ELR (cell line): Measurements from ENCODE around the gene ALKBH6.
"Not testable (repeated sequence)": the region's sequence is repeated elsewhere in the genome, so short reads cannot be mapped to it uniquely, and the experiment has no call there.

Experiments used
- DNase-seq: peaks from one replicate; pipeline ENCODE4 v3.0.0-alpha.2; 2015; ENCODE audit warnings: low read depth

The ALKBH6 gene

DNA sequence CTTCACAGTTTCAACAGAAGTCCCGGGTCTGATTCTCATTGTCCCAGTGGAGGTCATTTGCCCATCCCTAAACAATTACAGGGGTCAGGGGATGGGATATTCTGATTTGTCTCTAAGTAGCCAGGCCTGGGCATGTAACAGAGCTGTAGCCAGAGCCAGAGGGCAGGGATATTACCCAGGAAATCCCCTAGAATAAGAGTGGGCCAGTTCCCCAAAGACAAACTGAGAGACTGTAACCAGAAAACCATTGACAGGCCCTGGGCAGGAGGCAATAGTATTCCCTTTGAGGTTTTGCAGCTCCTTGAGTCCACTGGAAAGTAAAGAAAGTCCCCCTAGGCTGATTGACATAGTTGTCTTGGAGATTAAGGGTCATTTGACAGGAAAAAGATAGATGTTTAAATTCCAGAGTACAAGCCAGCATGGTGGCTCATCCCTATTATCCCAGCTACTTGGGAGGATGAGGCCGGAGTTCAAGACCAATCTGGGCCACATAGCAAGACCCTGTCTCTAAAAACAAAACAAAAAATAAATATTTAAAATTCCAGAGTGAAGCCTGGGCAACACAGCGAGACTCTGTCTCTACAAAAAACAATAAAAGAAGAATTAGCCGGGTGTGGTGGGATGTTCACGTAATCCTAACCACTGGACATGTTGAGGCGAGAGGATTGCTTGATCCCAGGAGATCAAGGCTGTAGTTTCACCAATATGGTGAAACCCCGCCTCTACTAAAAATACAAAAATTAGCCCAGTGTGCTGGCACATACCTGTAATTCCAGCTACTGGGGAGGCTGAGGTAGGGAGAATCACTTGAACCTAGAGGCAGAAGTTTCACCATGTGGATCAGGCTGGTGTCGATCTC lies 20.9 kb downstream of the ALKBH6 start:
- no peak for DNase-seq

DNA sequence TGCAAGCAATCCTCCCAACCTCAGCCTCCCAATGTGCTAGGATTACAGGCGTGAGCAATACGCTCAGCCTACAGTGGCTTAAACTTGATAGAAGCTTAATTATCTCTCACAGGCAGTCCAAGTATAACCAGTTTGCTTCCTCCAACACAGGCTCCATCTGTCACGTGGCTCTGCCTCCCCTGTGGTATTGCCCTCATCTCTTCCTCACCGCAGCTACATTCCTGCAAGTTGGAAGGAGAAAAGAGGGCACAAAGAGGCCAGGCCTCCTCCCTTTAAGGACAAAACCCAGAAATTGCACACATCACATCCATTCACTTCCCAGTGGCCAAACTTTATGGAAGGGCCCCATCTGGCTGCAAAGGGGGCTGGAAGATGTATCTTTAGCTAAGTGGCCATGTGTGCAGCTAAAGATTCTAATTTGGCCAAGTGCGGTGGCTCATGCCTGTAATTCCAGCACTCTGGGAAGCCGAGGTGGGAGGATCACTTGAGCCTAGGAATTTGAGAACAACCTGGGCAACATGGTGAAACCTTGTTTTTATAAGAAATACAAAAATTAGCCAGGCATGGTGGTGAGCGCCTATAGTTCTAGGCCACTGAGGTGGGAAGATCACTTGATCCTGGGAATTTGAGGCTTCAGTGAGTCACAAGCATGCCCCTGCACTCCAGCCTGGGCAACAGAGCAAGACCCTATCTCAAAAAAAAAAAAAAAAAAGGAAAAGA lies 22.1 kb downstream of the ALKBH6 start:
- no peak for DNase-seq

DNA sequence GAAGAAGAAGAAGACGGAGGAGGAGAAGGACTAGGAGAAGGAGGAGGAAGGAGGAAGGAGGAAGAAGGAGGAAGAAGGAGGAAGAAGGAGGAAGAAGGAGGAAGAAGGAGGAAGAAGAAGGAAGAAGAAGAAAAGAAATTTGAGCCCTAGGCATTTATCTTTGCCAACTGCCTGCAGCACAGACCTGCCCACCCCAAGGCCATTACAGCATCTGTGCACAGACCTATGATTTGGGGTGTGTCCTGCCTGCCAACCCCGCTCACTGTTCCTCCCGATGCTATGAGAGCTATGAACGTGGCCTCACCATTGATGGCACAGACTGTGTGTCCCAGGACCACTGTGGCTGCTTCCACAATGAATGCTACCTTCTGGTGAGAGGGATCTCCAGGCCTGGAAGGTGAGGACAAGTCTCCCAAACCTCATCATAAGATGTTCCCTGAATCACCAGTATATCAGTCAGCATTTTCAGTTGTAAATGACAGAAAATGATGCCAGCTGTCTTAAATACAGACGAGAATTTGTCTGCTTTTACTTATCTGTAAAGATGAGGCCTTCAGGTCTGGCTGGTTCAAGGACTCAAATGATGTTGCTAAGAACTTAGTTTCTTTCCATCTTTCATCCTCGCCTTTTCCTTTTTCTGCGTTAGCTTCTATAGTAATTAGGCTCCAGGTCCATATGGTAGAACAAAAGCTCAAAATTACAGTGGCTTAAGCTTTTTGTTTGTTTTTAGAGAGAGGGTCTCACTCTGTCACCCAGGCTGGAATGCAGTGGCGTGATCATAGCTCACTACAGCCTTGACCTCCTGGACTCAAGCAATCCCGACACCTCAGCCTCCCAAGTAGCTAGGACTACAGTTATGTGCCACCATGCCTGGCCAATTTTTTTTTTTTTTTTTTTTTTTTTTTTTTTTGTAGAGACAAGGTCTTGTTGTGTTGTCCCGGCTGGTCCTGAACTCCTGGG lies 23.0 kb downstream of the ALKBH6 start:
- no peak for DNase-seq

DNA sequence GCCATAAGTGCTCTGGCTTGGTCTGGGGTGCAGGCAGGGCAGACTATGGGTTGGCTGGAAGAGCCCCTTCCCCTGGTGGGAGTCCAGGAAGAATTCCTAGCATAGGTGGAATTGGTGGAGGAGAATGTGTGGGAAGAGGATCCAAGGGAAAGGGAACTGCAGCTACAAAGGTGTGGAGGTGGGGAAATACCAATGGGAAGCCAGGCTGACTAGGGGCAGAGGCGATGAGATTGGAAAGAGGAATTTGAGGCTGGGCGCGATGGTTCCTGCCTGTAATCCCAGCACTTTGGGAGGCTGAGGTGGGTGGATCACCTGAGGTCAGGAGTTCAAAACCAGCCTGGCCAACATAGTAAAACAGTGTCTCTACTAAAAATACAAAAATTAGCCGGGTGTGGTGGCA lies 23.9 kb downstream of the ALKBH6 start:
- DNase-seq = no peak

DNA sequence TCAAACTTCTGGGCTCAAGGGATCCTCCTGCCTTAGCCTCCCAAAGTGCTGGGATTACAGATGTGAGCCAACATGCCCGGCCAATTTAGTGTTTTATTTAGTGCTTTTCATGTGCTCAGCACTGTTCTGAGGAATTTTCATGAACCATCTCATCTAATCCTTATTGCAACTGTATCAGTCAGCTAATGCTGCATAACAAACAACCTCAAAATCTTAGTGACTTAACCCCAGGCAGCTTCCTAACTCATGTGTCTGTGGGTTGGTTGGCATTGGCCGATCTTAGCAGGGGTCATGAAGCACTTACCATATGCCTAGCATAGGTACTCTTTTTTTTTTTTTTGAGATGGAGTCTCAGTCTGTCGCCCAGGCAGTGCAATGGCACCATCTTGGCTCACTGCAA lies 25.2 kb downstream of the ALKBH6 start:
- DNase-seq = no peak

DNA sequence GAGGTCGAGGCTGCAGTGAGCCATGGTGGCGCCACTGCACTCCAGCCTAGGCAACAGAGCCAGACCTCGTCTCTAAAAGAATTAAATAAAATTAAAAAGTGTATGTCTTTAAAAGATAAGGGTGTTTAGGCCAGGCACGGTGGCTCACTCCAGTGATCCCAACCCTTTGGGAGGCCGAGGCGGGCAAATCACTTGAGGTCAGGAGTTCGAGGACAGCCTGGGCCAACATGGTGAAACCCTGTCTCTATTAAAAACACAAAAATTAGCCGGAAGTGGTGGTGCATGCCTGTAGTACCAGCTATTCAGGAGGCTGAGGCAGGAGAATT lies 26.5 kb downstream of the ALKBH6 start:
- no peak for DNase-seq

DNA sequence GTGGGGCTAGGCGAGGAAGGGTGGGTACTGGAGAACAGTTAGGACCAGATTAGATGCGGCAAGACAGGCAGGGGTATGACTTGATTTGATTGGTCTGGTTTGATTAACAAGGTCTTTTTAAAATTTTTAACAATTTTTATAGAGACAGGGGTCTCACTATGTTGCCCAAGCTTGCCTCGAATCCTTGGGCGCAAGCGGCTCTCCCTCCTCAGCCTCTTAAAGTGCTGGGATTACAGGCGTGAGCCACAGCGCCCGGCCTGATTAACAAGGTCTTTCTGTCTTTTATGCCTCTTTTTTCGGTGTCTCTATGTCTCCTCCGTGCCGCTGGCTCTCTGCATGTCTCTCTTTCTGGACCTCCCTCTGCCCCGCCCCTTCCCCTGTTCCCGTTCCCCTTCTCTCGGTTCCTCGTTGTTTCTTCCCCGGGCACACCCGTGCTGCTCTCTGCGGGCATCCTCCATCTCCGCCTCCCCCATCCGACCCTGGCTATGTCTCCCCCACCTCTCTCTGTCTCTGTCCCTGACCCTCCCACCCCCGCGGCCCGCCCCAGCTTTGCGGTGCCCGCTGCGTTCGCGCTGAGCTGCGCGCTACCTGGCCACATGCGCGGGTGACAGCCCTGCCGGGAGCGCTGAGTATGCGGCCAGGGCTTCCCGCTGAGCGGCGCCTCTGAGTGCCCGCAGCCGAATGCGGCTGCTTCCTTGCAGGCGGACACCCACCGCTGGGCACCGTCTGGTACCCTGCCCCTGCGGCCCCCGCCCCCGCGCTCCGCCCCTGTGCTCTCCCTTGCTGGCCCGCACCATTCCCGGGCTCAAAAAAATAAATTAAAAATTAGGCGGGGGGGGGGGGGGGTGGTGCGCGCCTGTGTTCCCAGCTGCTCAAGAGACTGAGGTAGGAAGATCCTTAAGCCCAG lies 27.1 kb downstream of the ALKBH6 start:
- DNase-seq = no peak

DNA sequence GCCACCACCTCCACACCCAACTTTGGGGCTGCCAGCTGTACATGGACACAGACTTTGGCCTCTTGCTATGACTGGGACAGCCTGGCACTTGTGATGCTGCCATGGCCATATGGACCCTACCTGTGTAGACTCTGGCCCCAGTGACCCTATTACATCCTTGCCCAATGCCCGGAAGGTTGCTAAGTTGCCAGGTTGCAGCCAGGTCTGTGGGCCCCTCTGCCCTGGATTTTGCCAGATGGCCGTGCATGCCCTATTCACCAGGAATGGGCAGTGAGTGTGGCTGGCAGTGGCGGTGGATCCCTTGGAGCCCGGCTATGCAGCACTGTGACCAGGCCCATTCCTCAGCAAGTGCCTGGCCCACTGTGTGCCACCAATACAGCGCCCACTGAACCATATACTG lies 27.9 kb downstream of the ALKBH6 start:
- DNase-seq = no peak

DNA sequence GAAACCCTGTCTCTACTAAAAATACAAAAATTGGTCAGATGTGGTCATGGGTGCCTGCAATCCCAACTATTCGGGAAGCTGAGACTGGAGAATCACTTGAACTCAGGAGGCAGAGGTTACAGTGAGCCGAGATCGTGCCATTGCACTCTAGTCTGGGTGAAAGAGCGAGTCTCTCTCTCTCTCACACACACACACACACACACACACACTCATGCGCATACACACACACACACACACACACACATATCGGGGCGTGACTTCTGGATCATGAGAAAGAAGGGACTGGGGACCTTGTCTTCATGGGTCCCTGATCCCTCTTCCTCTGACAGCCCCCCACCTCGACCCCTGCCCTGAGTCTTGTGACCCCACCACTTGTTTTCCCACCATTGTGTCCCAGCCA lies 30.8 kb downstream of the ALKBH6 start:
- no peak for DNase-seq

DNA sequence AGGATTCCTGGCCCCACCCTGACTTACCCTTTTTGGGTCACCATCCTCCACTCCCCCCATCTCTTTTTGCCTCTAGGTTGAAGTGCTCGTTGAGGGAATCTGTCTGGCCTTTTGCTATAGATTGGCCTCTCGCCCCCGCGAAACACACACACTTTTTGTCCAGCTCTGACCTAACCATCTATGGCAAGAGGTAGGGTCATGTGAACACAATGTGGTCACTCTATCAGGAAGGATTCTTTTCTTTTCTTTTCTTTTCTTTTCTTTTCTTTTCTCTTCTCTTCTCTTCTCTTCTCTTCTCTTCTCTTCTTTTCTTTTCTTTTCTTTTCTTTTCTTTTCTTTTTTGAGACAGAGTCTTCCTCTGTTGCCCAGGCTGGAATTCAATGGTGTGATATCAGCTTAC lies 33.0 kb downstream of the ALKBH6 start:
- DNase-seq = not testable (repeated sequence)

DNA sequence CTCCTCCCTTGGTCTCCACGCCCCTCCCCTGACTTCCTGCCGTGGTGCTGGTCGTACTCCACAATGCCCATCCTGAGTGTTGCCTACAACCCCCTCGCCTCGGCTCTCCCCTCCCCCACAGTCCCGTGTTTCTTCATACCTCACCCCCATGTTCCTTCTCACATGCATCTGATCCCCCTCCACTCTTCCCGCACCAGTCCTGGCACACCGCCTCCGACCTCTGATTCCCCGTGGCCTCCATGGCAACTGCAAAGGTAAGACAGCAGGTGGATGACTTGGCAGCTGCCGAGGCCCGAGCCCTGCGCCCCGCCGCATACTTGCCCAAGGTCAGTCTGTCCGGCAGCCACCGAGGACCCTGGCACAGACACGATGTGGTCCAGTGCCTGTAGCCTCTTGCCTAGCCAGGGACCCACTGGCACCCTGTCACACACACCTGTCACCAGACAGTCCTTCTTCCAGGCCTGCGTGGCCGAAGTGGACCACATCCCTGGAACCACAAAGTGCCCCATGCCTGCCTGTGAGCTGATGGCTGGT lies 35.1 kb downstream of the ALKBH6 start:
- DNase-seq = no peak

DNA sequence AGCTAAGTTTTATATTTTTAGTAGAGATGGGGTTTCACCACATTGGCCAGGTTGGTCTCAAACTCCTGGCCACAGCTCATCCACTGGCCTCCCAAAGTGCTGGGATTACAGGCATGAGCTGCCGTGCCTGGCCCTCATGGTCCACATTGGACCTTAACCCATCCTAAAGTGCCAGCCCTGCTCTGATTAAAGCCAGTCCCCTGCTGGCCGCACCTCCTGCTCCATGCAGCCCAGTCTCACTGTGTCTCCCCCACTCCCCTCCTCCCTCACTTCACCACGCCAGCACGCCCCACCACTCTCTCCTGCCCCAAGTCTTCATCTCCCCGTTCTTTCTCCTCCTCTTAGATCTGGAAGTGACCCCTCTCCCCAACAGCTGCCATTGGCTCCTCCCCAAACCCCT lies 35.7 kb downstream of the ALKBH6 start:
- no peak for DNase-seq

DNA sequence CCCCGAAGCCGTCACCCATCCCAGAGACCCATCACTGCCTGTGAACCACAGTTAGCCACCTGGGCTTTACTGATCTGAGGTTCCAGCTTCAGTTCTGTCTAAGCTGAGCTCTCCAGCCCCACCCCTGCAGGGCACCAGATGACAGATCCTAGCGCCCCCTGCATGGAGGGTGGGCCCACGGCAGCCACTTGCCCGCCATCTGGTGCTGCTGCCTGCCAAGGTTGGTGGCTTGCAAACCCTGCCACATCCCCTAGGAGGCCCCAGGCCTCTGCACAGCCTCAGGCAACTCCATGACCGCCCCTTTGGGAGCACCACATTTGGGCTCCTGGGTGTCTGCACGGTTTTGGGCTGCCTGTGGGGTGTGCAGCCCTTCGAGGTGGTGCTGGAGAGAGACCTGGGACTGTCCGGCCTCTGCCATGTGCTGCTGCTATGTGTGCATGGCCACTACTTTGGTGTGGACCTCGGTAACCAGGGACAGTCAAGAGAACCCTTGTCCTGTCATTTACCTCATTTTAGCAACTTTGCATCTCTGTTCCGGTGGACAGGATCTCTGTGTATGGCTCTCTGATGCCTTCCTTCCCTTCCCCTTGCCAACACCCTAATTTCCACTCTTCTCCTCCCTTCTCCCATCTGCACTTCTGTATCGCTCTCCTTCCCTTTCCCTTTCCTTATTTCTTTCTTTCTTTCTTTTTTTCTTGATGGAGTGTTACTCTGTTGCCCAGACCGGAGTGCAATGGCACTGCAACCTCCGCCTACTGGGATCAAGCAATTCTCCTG lies 36.4 kb downstream of the ALKBH6 start:
- peak; percentile 21 for DNase-seq

DNA sequence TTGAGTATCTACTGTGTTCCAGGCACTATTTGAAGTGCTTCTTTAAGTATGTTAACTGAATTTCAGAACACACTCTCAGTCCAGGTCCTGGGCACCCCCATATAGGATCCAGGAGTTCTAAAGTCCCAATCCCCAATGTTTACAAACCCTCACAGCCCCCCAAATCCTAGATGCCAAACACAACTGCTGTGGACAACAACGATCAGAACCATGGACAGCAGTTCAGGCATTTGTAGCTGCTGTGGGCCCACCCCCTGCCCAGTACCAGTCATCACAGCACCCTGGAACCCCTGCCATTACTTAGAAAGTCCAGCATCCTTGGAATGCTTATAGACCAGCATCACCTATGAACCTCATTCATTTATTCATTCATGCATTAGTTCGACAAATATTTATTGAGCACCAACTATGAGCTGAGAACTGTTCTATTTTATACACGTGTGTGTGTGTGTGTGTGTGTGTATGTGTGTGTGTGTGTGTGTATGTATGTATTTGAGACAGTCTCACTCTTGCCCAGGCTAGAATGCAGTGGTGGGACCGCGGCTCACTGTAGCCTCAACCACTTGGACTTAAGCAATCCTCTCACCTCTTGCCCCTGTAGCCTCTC lies 38.3 kb downstream of the ALKBH6 start:
- peak; percentile 33 for DNase-seq

DNA sequence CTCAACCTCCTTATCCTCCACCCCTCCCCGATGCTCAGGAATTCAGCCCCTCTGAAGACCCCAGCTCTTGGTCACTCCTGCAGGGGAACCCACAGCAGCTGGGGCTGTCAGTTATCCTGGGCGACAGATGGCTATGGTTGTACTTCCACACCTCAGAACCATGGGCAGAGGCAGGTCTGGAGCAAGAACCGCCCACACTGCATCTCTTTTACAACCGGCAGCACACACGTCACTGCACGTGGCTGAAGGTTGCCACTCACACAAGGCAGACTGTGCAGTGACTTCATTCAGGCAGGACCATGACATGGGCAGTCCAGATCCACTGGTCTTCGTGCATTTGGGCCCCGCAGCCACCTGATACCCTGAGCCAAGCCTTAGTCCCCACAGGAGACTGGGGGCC lies 40.5 kb downstream of the ALKBH6 start:
- DNase-seq = no peak

DNA sequence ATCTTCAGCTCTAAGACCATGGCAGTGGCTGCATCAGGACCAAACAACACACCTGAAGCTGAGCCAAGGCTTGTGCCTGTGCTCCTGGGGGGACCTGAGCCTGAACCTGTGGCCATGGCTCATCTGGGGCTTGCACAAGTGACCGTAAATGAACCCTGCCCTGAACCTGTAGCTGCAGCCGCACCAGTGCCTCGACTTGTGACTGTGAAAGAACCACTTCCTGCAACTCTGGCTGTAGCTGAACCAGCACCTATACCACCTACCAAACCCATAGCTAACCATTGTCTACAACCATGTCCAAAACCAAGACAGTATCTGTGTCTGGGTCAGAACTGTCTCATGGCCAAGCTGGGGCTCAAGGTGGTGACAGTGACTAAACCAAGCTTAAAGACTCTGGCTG lies 47.2 kb downstream of the ALKBH6 start:
- DNase-seq = no peak

DNA sequence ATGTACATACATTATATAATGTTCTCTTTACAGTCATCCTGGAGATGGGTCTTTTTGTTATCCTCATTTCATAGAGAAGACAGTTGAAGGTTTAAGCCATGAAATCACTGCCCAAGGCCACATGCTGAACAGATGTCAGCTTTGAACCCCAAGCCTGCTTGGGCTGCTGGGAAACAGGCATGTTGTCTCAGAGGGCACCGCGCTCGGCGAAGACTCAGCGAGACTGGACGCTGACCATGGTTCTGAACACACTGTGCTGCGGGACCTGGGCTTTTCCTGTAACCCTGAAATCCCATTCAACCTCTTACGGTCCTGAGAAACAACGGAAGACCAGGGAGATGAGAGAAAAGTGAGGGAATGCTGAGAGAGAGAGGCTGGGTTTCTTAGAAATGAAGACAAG lies 50.5 kb downstream of the ALKBH6 start:
- DNase-seq = peak; percentile 22

DNA sequence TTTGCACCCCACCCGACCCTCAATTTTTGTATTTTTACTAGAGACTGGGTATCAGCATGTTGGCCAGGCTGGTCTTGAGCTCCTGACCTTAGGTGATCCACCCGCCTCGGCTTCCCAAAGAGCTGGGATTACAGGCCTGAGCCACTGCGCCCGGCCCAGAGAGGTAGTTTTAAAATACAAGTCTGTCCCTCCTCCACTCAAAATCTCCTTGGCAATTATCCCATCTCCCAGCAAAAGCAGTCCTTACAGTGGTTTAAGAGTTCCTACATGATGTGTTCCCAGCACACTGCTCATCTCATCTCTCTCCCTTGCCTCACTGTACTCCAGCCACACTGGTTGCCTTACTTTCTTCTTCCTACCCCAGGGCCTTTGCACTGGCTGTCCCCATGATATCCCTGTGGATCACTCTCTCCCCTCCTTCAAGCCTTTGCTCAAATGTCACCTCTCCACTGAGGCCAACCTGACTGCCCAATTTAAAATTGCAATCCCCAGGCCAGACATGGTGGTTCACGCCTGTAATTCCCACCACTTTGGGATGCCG lies 53.5 kb downstream of the ALKBH6 start:
- DNase-seq = no peak

DNA sequence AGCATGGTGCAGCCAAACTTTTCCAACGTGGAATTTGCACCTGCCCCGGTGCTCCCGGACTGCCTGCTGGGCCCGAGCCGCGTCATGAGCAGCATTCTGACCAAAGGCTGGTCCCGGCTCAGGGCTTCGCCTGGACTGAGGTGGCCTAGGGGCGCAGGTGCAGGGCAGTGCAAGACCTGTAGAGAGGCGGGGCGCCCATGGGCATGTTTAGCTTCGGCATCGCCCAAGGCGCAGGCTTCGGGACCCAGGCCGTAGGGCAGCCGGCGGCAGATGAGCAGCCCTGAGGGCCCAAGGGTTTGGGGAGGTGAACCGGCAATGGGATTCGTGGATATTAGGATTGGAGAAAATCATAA lies 54.1 kb downstream of the ALKBH6 start:
- no peak for DNase-seq
